Heart right ventricle (tissue), 16 donors: ENCODE results near the gene CACNA2D1. TPM values are rescaled to one million over a fixed set of nuclear protein-coding genes. Genes with fewer than 3 reads are reported as not detected.

Experiments
- ATAC-seq, 8 donors: fragments of 200-7000 bp; cut with Tn5 transposase; one replicate each; pipeline ENCODE4 v1.9.1; 2020; ENCODE audit warnings: mild to moderate bottlenecking in 8 of 8, moderate library complexity in 8 of 8, moderate number of reproducible peaks in 1 of 8
- DNase-seq, 2 donors: peaks; one replicate each; pipeline ENCODE4 v3.0.0-alpha.2; 2020
- H3K27ac ChIP-seq, 10 donors: fragments of 200-600 bp; sonication (generic) in 2 of 10; one replicate each; pipeline versions ENCODE4 v1.5.0 to v1.8.0; 2020 to 2022; ENCODE audit warnings: mild to moderate bottlenecking in 3 of 10
- H3K27me3 ChIP-seq, 7 donors: fragments of 200-600 bp; one replicate each; pipeline ENCODE4 v1.8.0; 2021 to 2022; ENCODE audit warnings: mild to moderate bottlenecking in 2 of 7
- H3K36me3 ChIP-seq, 9 donors: fragments of 200-600 bp; sonication (generic) in 1 of 9; one replicate each; pipeline versions ENCODE4 v1.5.0 to v1.8.0; 2020 to 2022; ENCODE audit warnings: mild to moderate bottlenecking in 2 of 9
- H3K4me1 ChIP-seq, 9 donors: fragments of 200-600 bp; sonication (generic) in 1 of 9; one replicate each; pipeline versions ENCODE4 v1.5.0 to v1.8.0; 2020 to 2022; ENCODE audit warnings: mild to moderate bottlenecking in 4 of 9
- H3K4me3 ChIP-seq, 10 donors: fragments of 200-600 bp; sonication (generic) in 2 of 10; one replicate each; pipeline versions ENCODE4 v1.5.0 to v1.8.0; 2020 to 2022; ENCODE audit warnings: mild to moderate bottlenecking in 7 of 10, moderate library complexity in 2 of 10
- H3K9me3 ChIP-seq, 11 donors: fragments of 200-600 bp in 10 of 11; sonication (generic) in 2 of 11; one replicate each; pipeline versions ENCODE4 v1.5.0 to v1.8.0; 2013 to 2022; ENCODE audit warnings: mild to moderate bottlenecking in 2 of 11, control low read depth in 1 of 11, moderate library complexity in 1 of 11
- WGBS, 2 donors: extraction: QIAGEN DNeasy Blood & Tissue Kit; methylation state at CpG; one replicate each; pipeline ENCODE4 v1.1.7; 2013; ENCODE audit warnings: inconsistent platforms in 1 of 2; 5-methylcytosine and 5-hydroxymethylcytosine counted together
- intact Hi-C, 10 donors: fragments of 100-400 bp; cut with DNase I; formaldehyde crosslinking; loops; one replicate each; pipeline versions ENCODE4 v1.11.1 to v1.14.2; 2022
- polyA plus RNA-seq, 2 donors: library from polyadenylated mRNA; stranded (reverse); fragments of 200-250 nt; gene quantifications; one replicate each; pipeline ENCODE4 v1.2.3, GENCODE V29; 2013
- total RNA-seq, 10 donors: library from RNA; stranded (reverse); fragmentation: NEBNext Ultra II Directional in 3 of 10; extraction: Animal tissue kit (Norgen Biotek cat#: 25700) in 3 of 10; gene quantifications; one replicate each; pipeline versions ENCODE4 v1.2.1 to v1.2.4, GENCODE V29; 2021 to 2023
- TF ChIP-seq, protein P1 (sequence below), 9 donors: fragments of 200-600 bp; sonication (generic) in 2 of 9; IDR thresholded peaks; one replicate each; pipeline versions ENCODE4 v1.5.0 to v1.8.0; 2021 to 2022; ENCODE audit warnings: antibody characterized with exemption in 9 of 9, mild to moderate bottlenecking in 5 of 9, moderate library complexity in 1 of 9
- donor health status: Arrhythmogenic right ventricular cardiomyopathy.
- donor health status: ischemic (EF 13 %, LVEDD 7.1; RV severe dilation, severe dysfunction).
- donor health status: healthy with polysubstance abuse.
- donor health status: DM: no; HTN: yes; CAD: no.
- donor health status: DM: no; HTN: no; CAD: no.
- donor health status: ischemic (EF 25% LVEDD 6.9; RV normal size, moderate dysfunction).
- donor health status: ischemic (EF 25% LVEDD 5.7; RV mildly dilated, moderate dysfunction).
- donor health status: healthy.
- donor health status: DM: yes; HTN: yes; CAD: no.
- donor health status: Ischemic cardiomyopathy.
- donor health status: ischemic (EF 35%, LVEDD 5.7; RV mildly dilated, moderate dysfunction).
- donor health status: nonischemic (EF 11% LVEDD 7.7; RV severe dilation, severe dysfunction).
- donor health status: DM: yes; HTN: yes; CAD: no.
- donor health status: PGD.
- donor health status: ischemic (EF 29% LVEDD 5.4; RV normal size, mild dysfunction).
- donor health status: nonischemic (EF 23%, LVEDD 6.1; RV moderate dilation, normal function).

CACNA2D1 gene
- total and polyA plus RNA-seq, 12 donors = 7.0 to 131 (median 69.3) TPM

DNA sequence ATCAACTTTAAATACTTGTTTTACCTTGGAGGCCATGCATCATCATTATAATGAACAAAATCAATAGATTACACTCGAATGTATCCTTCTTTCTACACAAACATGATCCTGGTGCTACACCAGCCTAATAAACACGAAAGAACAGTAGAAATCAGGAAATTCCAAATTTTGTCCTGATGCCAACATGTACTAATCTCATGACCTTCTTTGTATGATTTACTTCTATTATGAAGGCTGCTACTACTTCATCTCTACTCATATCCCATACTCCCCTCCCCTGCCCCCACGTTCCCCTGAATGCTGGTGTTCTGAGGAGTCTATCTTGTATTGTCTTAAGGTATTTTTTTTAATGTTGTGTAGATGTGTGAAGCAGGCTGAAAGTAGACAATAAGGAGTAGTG is 315.0 kb downstream of the CACNA2D1 start:
- Histone ChIP-seq H3K4me3 (no peak overlapping the region), H3K9me3 (peaks cover 0 to 15% (median 0%) of the 10 kb centered on the region in 11 donors), H3K27ac (no peak overlapping the region), H3K27me3 (no peaks in the 10 kb centered on the region), H3K36me3 (peaks cover 0 to 11% (median 0%) of the 10 kb centered on the region in 9 donors), H3K4me1 (peaks cover 0 to 14% (median 0%) of the 10 kb centered on the region in 9 donors)
- WGBS, 2 donors = 65 to 73% methylated on average over 3 of the region's 3 CpGs
- intact Hi-C loops = no loop called here
- DNase-seq = no peak
- ATAC-seq = no peak
- TF ChIP-seq, protein P1, sequence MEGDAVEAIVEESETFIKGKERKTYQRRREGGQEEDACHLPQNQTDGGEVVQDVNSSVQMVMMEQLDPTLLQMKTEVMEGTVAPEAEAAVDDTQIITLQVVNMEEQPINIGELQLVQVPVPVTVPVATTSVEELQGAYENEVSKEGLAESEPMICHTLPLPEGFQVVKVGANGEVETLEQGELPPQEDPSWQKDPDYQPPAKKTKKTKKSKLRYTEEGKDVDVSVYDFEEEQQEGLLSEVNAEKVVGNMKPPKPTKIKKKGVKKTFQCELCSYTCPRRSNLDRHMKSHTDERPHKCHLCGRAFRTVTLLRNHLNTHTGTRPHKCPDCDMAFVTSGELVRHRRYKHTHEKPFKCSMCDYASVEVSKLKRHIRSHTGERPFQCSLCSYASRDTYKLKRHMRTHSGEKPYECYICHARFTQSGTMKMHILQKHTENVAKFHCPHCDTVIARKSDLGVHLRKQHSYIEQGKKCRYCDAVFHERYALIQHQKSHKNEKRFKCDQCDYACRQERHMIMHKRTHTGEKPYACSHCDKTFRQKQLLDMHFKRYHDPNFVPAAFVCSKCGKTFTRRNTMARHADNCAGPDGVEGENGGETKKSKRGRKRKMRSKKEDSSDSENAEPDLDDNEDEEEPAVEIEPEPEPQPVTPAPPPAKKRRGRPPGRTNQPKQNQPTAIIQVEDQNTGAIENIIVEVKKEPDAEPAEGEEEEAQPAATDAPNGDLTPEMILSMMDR (IDR thresholded peaks at IDR 0.05) = no peak

GRCh38 chr7:82126576-82126975 is 317.0 kb downstream of the CACNA2D1 start:
- no peak overlapping the region for H3K4me3 ChIP-seq
- TF ChIP-seq, protein P1 (IDR thresholded peaks at IDR 0.05) = no peak
- H3K4me1 ChIP-seq = peaks cover 0 to 14% (median 0%) of the 10 kb centered on the region in 9 donors
- no peaks in the 10 kb centered on the region for H3K27me3 ChIP-seq
- DNase-seq (no peak), ATAC-seq (no peak)
- 74 to 85% methylated on average over 1 of the region's 1 CpG for WGBS, 2 donors
- H3K36me3 ChIP-seq = peaks cover 0 to 7% (median 0%) of the 10 kb centered on the region in 9 donors
- peaks cover 0 to 15% (median 0%) of the 10 kb centered on the region in 11 donors for H3K9me3 ChIP-seq
- intact Hi-C loops = no loop called here
- H3K27ac ChIP-seq = no peak overlapping the region

DNA sequence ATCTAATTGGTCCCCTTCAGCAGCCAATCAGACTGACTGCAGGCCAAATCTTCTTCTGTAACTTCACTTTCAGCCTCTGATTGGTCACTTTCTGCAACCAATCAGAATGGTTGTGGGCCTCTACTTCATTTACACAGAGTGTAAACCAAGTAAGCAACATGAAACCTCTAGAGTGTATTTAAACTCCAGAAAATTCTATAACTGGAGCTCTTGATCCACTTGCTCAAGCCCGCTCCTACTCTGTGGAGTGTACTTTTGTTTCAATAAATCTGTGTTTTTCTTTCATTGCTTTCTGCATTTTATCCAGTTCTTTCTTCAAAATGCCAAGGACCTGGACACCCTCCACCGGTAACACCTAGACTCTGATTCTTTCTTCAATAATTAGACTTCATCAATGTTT is 319.1 kb downstream of the CACNA2D1 start:
- Histone ChIP-seq H3K4me1 (peaks cover 0 to 13% (median 0%) of the 10 kb centered on the region in 9 donors), H3K9me3 (peaks cover 0 to 15% (median 0%) of the 10 kb centered on the region in 11 donors), H3K36me3 (peaks cover 0 to 7% (median 0%) of the 10 kb centered on the region in 9 donors), H3K4me3 (no peak overlapping the region), H3K27ac (no peak overlapping the region), H3K27me3 (no peaks in the 10 kb centered on the region)
- ATAC-seq (no peak), DNase-seq (no peak)
- WGBS, 2 donors = 68 to 97% methylated on average over 2 of the region's 2 CpGs
- intact Hi-C loops = no loop called here
- TF ChIP-seq, protein P1 (IDR thresholded peaks at IDR 0.05) = no peak

DNA sequence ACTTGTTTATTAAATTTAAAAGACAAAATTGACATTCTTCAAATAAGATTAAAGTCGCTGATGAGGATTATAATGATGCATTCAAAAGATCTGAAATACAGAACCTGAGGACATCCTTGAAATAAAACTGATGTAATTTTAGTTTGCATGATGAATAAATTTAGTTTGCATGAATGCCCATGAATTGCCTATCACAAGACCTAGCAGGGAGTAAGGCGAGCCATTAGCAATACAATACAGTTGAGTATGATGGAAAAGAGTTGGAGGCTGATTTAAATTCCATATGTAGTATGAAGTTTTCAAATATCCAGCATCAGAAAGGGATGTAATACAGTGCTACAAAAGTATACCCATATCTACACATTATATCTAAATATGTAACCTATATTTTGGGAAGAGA is 321.3 kb downstream of the CACNA2D1 start:
- Histone ChIP-seq H3K4me1 (no peaks in the 10 kb centered on the region), H3K9me3 (peaks cover 0 to 15% (median 0%) of the 10 kb centered on the region in 11 donors), H3K27me3 (no peaks in the 10 kb centered on the region), H3K27ac (no peak overlapping the region), H3K36me3 (peaks cover 0 to 7% (median 0%) of the 10 kb centered on the region in 9 donors), H3K4me3 (no peak overlapping the region)
- intact Hi-C loops = no loop called here
- no peak for DNase-seq
- TF ChIP-seq, protein P1 (IDR thresholded peaks at IDR 0.05) = no peak
- WGBS, 2 donors = 92 to 96% methylated on average over 2 of the region's 2 CpGs
- no peak for ATAC-seq
